ENCODE results near the gene TNFAIP2. TPM values are rescaled to one million over a fixed set of nuclear protein-coding genes. Genes with fewer than 3 reads are reported as not detected.

TNFAIP2 gene
- total and polyA plus RNA-seq, 8 donors: 30.7 to 279 (median 73.0) TPM

DNA sequence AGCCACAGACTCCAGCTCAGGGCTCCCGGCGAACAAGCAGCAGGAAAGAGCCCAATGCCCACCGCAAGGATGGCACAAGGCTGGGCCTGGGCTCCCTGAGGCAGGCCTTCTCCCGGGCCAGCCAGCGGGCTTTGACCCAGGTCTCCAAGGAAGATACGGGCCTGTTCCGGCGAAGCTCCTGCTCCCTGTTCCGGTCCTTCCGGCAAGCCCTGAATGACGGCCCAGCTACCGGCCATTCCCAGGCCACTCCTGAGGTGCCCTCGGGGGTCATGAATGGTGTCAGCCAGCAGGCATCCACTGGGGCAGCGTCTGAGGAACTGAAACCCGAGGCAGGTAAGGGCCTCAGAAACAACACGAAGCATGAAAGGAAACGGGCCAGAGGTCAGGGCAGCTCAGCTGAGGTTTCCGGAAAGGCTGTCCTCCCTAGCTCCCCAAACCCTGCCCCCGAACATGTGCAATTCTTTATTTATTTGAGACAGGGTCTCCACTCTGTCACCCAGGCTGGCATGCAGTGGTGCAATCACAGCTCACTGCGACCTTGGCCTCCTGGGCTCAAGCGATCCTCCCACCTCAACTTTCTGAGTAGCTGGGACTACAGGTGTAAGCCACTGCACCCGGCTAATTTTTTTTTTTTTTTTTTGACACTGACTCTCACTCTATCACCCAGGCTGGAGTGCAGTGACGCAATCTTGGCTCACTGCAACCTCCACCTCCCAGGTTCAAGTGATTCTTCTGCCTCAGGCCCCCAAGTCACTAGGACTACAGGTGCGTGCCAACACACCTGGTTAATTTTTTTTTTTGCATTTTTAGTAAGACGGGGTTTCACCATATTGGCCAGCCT lies 22.8 kb upstream of the TNFAIP2 start:
- TF ChIP-seq POLR2AphosphoS5 (IDR thresholded peaks at IDR 0.05) (no peak), CTCF (IDR thresholded peaks at IDR 0.05) (no peak)
- Histone ChIP-seq H3K4me3 (no peak overlapping the region), H3K27ac (peak overlapping the region in 4 of 5 donors; percentile 59 to 92 (median 80)), H3K27me3 (peaks cover 0 to 60% (median 28%) of the 10 kb centered on the region in 3 donors), H3K36me3 (no peaks in the 10 kb centered on the region), H3K9me3 (no peaks in the 10 kb centered on the region), H3K4me1 (peaks cover 65 to 97% (median 89%) of the 10 kb centered on the region in 4 donors)
- intact Hi-C loops (cut with DNase I; ENCODE audit: low total_unique reads): loop anchor here (10.0 kb wide), 1 partner anchor 194 kb away; no protein-coding TSS in a partner anchor
- WGBS, 5 donors: 47 to 70% (median 59%) methylated on average over 22 to 25 of the region's 25 CpGs
- no peak for DNase-seq

- H3K27ac ChIP-seq: peak overlapping the region in 1 of 5 donors; percentile 92
- no peak for TF ChIP-seq POLR2A (IDR thresholded peaks at IDR 0.05)
- H3K4me1 ChIP-seq: peaks cover 65 to 94% (median 85%) of the 10 kb centered on the region in 4 donors
- 45 to 56% (median 49%) methylated on average over 11 of the region's 11 CpGs for WGBS, 5 donors
- intact Hi-C loops (cut with DNase I; ENCODE audit: low total_unique reads): loop anchor here (10.0 kb wide), 1 partner anchor 193 kb away; no protein-coding TSS in a partner anchor
- DNase-seq: peak in 1 of 2 donors; percentile 65
- no peaks in the 10 kb centered on the region for H3K36me3 ChIP-seq
- H3K9me3 ChIP-seq: no peaks in the 10 kb centered on the region
- H3K4me3 ChIP-seq: no peak overlapping the region
- H3K27me3 ChIP-seq: peaks cover 0 to 63% (median 28%) of the 10 kb centered on the region in 3 donors
These were observed 21.9 kb upstream of the TNFAIP2 start for GRCh38 chr14:103101257-103101962.

GRCh38 chr14:103101963-103102688 lies 21.1 kb upstream of the TNFAIP2 start:
- Histone ChIP-seq H3K36me3 (no peaks in the 10 kb centered on the region), H3K27me3 (peaks cover 0 to 63% (median 28%) of the 10 kb centered on the region in 3 donors), H3K4me1 (peaks cover 65 to 87% (median 79%) of the 10 kb centered on the region in 4 donors), H3K9me3 (no peaks in the 10 kb centered on the region), H3K4me3 (no peak overlapping the region), H3K27ac (no peak overlapping the region)
- WGBS, 5 donors: 56 to 74% (median 68%) methylated on average over 46 to 85 of the region's 85 CpGs
- DNase-seq: peak in 1 of 2 donors; percentile 67
- TF ChIP-seq POLR2A (IDR thresholded peaks at IDR 0.05) (no peak), CTCF (IDR thresholded peaks at IDR 0.05) (no peak), POLR2AphosphoS5 (IDR thresholded peaks at IDR 0.05) (no peak)
- intact Hi-C loops (cut with DNase I; ENCODE audit: low total_unique reads): loop anchor here (10.0 kb wide), 1 partner anchor 193 kb away; no protein-coding TSS in a partner anchor

GRCh38 chr14:103102689-103103260 lies 20.5 kb upstream of the TNFAIP2 start:
- no peak for DNase-seq
- H3K36me3 ChIP-seq: no peaks in the 10 kb centered on the region
- WGBS, 5 donors: 67 to 78% (median 73%) methylated on average over 15 to 39 of the region's 39 CpGs
- no peak overlapping the region for H3K27ac ChIP-seq
- H3K4me3 ChIP-seq: no peak overlapping the region
- peaks cover 0 to 63% (median 28%) of the 10 kb centered on the region in 3 donors for H3K27me3 ChIP-seq
- no peak for TF ChIP-seq EP300 (IDR thresholded peaks at IDR 0.05)
- TF ChIP-seq CTCF (IDR thresholded peaks at IDR 0.05): no peak
- TF ChIP-seq POLR2AphosphoS5 (IDR thresholded peaks at IDR 0.05): no peak
- TF ChIP-seq POLR2A (IDR thresholded peaks at IDR 0.05): no peak
- peaks cover 65 to 80% (median 75%) of the 10 kb centered on the region in 4 donors for H3K4me1 ChIP-seq
- H3K9me3 ChIP-seq: no peaks in the 10 kb centered on the region
- intact Hi-C loops (cut with DNase I; ENCODE audit: low total_unique reads): loop anchor here (10.0 kb wide), 1 partner anchor 192 kb away; no protein-coding TSS in a partner anchor
